Stimulated activated CD4-positive, alpha-beta T cell treated with anti-CD3 and anti-CD28 coated beads, Interleukin-15, amount 100 ng/mL, for 48 hours (primary cell): ENCODE data around the gene MFGE8.

Experiments used
- DNase-seq, 2 donors: peaks; one replicate each; pipeline ENCODE4 v3.0.0-alpha.2; 2020; ENCODE audit warnings: low read depth in 2 of 2

MFGE8 gene

GRCh38 chr15:88920186-88920891, 7.2 kb upstream of the MFGE8 start:
- DNase-seq = no peak

- peak; percentile 30 to 58 for DNase-seq
These were observed 5.6 kb upstream of the MFGE8 start for GRCh38 chr15:88918738-88919137.

GRCh38 chr15:88917760-88918159, 4.6 kb upstream of the MFGE8 start:
- no peak for DNase-seq

- DNase-seq = no peak
These were observed 2.2 kb upstream of the MFGE8 start for GRCh38 chr15:88915354-88915753.

- no peak for DNase-seq
These were observed 631 bp upstream of the MFGE8 start for GRCh38 chr15:88913850-88914169.

- no peak for DNase-seq
These were observed 668 bp downstream of the MFGE8 start for GRCh38 chr15:88912500-88912921.

GRCh38 chr15:88911766-88912118, 1.4 kb downstream of the MFGE8 start:
- DNase-seq = no peak

- no peak for DNase-seq
These were observed 3.0 kb downstream of the MFGE8 start for GRCh38 chr15:88909956-88910831.

- no peak for DNase-seq
These were observed 4.2 kb downstream of the MFGE8 start for GRCh38 chr15:88908697-88909621.

- no peak for DNase-seq
These were observed 5.1 kb downstream of the MFGE8 start for GRCh38 chr15:88908123-88908522.

GRCh38 chr15:88907111-88907510, 6.1 kb downstream of the MFGE8 start:
- DNase-seq = no peak

GRCh38 chr15:88906551-88906950, 6.6 kb downstream of the MFGE8 start:
- no peak for DNase-seq

GRCh38 chr15:88906130-88906529, 7.0 kb downstream of the MFGE8 start:
- no peak for DNase-seq

GRCh38 chr15:88905576-88905975, 7.6 kb downstream of the MFGE8 start:
- DNase-seq = no peak

- DNase-seq = peak; percentile 82 to 87
These were observed 8.4 kb downstream of the MFGE8 start for GRCh38 chr15:88904624-88905327.

- no peak for DNase-seq
These were observed 8.9 kb downstream of the MFGE8 start for GRCh38 chr15:88904257-88904623.

GRCh38 chr15:88902846-88903245, 10.3 kb downstream of the MFGE8 start:
- DNase-seq = no peak

- DNase-seq = no peak
These were observed 10.9 kb downstream of the MFGE8 start for GRCh38 chr15:88902221-88902835.

- DNase-seq = no peak
These were observed 11.5 kb downstream of the MFGE8 start for GRCh38 chr15:88901508-88902220.

GRCh38 chr15:88900982-88901418, 12.2 kb downstream of the MFGE8 start:
- no peak for DNase-seq
